GM12878 (cell line): ENCODE data around the gene AFAP1L2. TPM values are rescaled to one million over a fixed set of nuclear protein-coding genes. Genes with fewer than 3 reads are reported as not detected.

Experiments used
- ATAC-seq: fragments of 200-7000 bp; cut with Tn5 transposase; 3 replicates; pipeline ENCODE4 v1.9.1; 2020; ENCODE audit warnings: mild to moderate bottlenecking, moderate library complexity
- BruUV-seq: library from RNA; stranded (reverse); fragments of 400-500 nt; replicated peaks from 2 replicates; lab custom pipeline; 2021; lab: Mats Ljungman, UMichigan
- CTCF ChIA-PET: fragments of 300-600 bp; sonication (Branson Sonifier 250); formaldehyde crosslinking; extraction: SDS; loops from one replicate; lab custom pipeline; 2021; ENCODE audit warnings: inconsistent platforms; lab: Yijun Ruan, JAX
- POLR2A ChIA-PET: fragments of 350-600 bp; formaldehyde crosslinking; extraction: SDS; loops from one replicate; lab custom pipeline; 2021; ENCODE audit warnings: inconsistent platforms; lab: Charles Lee
- RAD21 ChIA-PET: fragments of 300-600 bp; sonication (Branson Sonifier 250); formaldehyde crosslinking; loops from one replicate; lab custom pipeline; 2023; ENCODE audit warnings: antibody characterized with exemption; ENCODE audit not compliant: unreplicated experiment; lab: Charles Lee
- SMC1A ChIA-PET: fragments of 300-600 bp; sonication (Branson Sonifier 250); formaldehyde crosslinking; loops from one replicate; lab custom pipeline; 2023; ENCODE audit not compliant: unreplicated experiment, uncharacterized antibody; lab: Charles Lee
- DNase-seq: peaks from one replicate; pipeline ENCODE4 v3.0.0-alpha.2; 2011; ENCODE audit warnings: low read depth, low spot score
- FAIRE-seq: peaks from 3 replicates; lab custom pipeline; 2011; peaks lifted over from hg19 to GRCh38; lab: Jason Lieb, UNC
- H2AFZ ChIP-seq: 2 replicates; pipeline ENCODE4 v1.6.0; 2011; ENCODE audit warnings: low read depth, low read length, control low read depth; ENCODE audit not compliant: control insufficient read depth
- H3K27ac ChIP-seq: 2 replicates; pipeline ENCODE4 v1.5.1; 2011; ENCODE audit warnings: control low read depth; ENCODE audit not compliant: control insufficient read depth, insufficient read depth
- H3K27me3 ChIP-seq, 2 experiments: replicated peaks in 1 of 2; 2 replicates each; pipeline versions ENCODE4 v1.6.0 to v1.6.1; 2011; ENCODE audit warnings: low read length in 1 of 2; ENCODE audit not compliant: control insufficient read depth in 2 of 2, insufficient read depth in 2 of 2
- H3K36me3 ChIP-seq, 2 experiments: 2 replicates each; pipeline ENCODE4 v1.5.1; 2011; ENCODE audit warnings: low read length in 1 of 2; ENCODE audit not compliant: control insufficient read depth in 2 of 2, insufficient read depth in 2 of 2
- H3K4me1 ChIP-seq: 2 replicates; pipeline ENCODE4 v1.6.1; 2011; ENCODE audit warnings: mild to moderate bottlenecking, low read length, moderate library complexity, mixed read lengths; ENCODE audit not compliant: control insufficient read depth, insufficient read depth
- H3K4me2 ChIP-seq: 2 replicates; pipeline ENCODE4 v1.6.0; 2011; ENCODE audit warnings: control low read depth; ENCODE audit not compliant: control insufficient read depth, insufficient read depth
- H3K4me3 ChIP-seq: fragments of 200-600 bp; sonication (generic); 2 replicates; pipeline ENCODE4 v1.5.1; 2016
- H3K79me2 ChIP-seq: 2 replicates; pipeline ENCODE4 v1.6.0; 2011; ENCODE audit warnings: low read length; ENCODE audit not compliant: control insufficient read depth, insufficient read depth
- H3K9ac ChIP-seq: 2 replicates; pipeline ENCODE4 v1.8.0; 2011; ENCODE audit warnings: low read length, control low read depth, mixed read lengths; ENCODE audit not compliant: control insufficient read depth, insufficient read depth
- H3K9me3 ChIP-seq: replicated peaks from 3 replicates; pipeline ENCODE4 v1.5.1; 2011; ENCODE audit warnings: mild to moderate bottlenecking, low read length; ENCODE audit not compliant: control insufficient read depth, insufficient read depth
- H4K20me1 ChIP-seq: 2 replicates; pipeline ENCODE4 v1.6.0; 2011; ENCODE audit not compliant: control insufficient read depth, insufficient read depth
- BMI1 ChIP-seq: fragments of 450-650 bp; IDR thresholded peaks from 2 replicates; pipeline ENCODE4 v1.6.1; 2016; ENCODE audit warnings: mild to moderate bottlenecking, moderate library complexity, borderline replicate concordance
- CREB1 ChIP-seq: IDR thresholded peaks from 2 replicates; pipeline ENCODE4 v1.6.1; 2012; ENCODE audit warnings: low read depth, mild to moderate bottlenecking, inconsistent platforms
- CREM ChIP-seq: IDR thresholded peaks from 2 replicates; pipeline ENCODE4 v1.6.1; 2014; ENCODE audit warnings: antibody characterized with exemption, low read depth
- EP300 ChIP-seq, 2 experiments: fragments of 150-350 bp in 1 of 2; IDR thresholded peaks; 2 replicates each; pipeline ENCODE4 v1.6.1; 2011 to 2012; ENCODE audit warnings: low read depth in 2 of 2, low read length in 2 of 2, borderline replicate concordance in 1 of 2, improper control_type of control experiment in 1 of 2, inconsistent platforms in 1 of 2; ENCODE audit not compliant: control insufficient read depth in 1 of 2
- IRF4 ChIP-seq: IDR thresholded peaks from 2 replicates; pipeline ENCODE4 v1.6.1; 2011; ENCODE audit warnings: low read depth, low read length
- LARP7 ChIP-seq: fragments of 450-650 bp; IDR thresholded peaks from 2 replicates; pipeline ENCODE4 v1.6.1; 2017; ENCODE audit warnings: mild to moderate bottlenecking
- NBN ChIP-seq: fragments of 450-650 bp; IDR thresholded peaks from 2 replicates; pipeline ENCODE4 v1.6.1; 2016
- PAX5 ChIP-seq: IDR thresholded peaks from 2 replicates; pipeline ENCODE4 v1.6.1; 2011; ENCODE audit warnings: low read depth, low read length, borderline replicate concordance
- PML ChIP-seq: IDR thresholded peaks from 2 replicates; pipeline ENCODE4 v1.6.1; 2012; ENCODE audit warnings: low read length, inconsistent platforms
- POU2F2 ChIP-seq: IDR thresholded peaks from 3 replicates; pipeline ENCODE4 v1.6.1; 2011; ENCODE audit warnings: low read depth, mild to moderate bottlenecking, low read length, borderline replicate concordance
- RUNX3 ChIP-seq: IDR thresholded peaks from 2 replicates; pipeline ENCODE4 v1.6.1; 2012; ENCODE audit warnings: low read length, inconsistent platforms
- TCF7 ChIP-seq: IDR thresholded peaks from 2 replicates; pipeline ENCODE4 v1.6.1; 2014; ENCODE audit warnings: antibody characterized with exemption, borderline replicate concordance
- YY1 ChIP-seq: IDR thresholded peaks from 2 replicates; pipeline ENCODE4 v1.6.1; 2011; ENCODE audit warnings: low read depth, mild to moderate bottlenecking, low read length
- ZNF207 ChIP-seq: fragments of 450-650 bp; IDR thresholded peaks from 2 replicates; pipeline ENCODE4 v1.6.1; 2014; ENCODE audit warnings: antibody characterized with exemption, mild to moderate bottlenecking, borderline replicate concordance
- ZSCAN29 ChIP-seq: fragments of 450-650 bp; IDR thresholded peaks from 2 replicates; pipeline ENCODE4 v1.6.1; 2017; ENCODE audit warnings: mild to moderate bottlenecking, moderate library complexity
- whole genome bisulfite sequencing: methylation state at CpG from one replicate; pipeline ENCODE4 v1.1.6; 2016; ENCODE audit warnings: low lambda C conversion rate; ENCODE audit not compliant: insufficient replicate concordance, insufficient coverage; ENCODE audit errors: missing lambda C conversion rate; 5-methylcytosine and 5-hydroxymethylcytosine counted together
- in situ Hi-C: fragments of 300-500 bp; cut with MboI; formaldehyde crosslinking; loops from 9 replicates; pipeline ENCODE4 v1.14.3; 2018; ENCODE audit warnings: mixed read lengths
- intact Hi-C: fragments of 100-400 bp; cut with micrococcal nuclease; formaldehyde crosslinking; loops from one replicate; pipeline ENCODE4 v1.14.2; 2022; ENCODE audit not compliant: unreplicated experiment
- polyA plus RNA-seq, 11 experiments: library from polyadenylated mRNA; depleted of rRNA in 4 of 11; unstranded in 6 of 11; stranded (reverse) in 5 of 11; fragments of >200 nt; fragmentation: Nextera tagmentation in 4 of 11; fragmentation: Illumina TruSeq in 1 of 11; extraction: Ambion mirVana in 4 of 11; extraction: Trizol in 1 of 11; gene quantifications; 1 replicate in 1 of 11; 2 replicates in 10 of 11; pipeline versions ENCODE4 v1.2.1 to v1.2.3, GENCODE V29; 2011 to 2016; ENCODE audit warnings: inconsistent platforms in 2 of 11, missing spikeins in 2 of 11, low read depth in 1 of 11
- total RNA-seq, 4 experiments: library from RNA; depleted of rRNA in 3 of 4; stranded (reverse); fragments of >200 nt in 3 of 4; fragmentation: Illumina TruSeq in 1 of 4; extraction: Trizol in 1 of 4; gene quantifications; 2 replicates each; pipeline versions ENCODE4 v1.2.1 to v1.2.3, GENCODE V29; 2013 to 2021
- TF ChIP-seq, protein P1 (sequence below): IDR thresholded peaks from 2 replicates; pipeline ENCODE4 v1.6.1; 2012; ENCODE audit warnings: improper control_type of control experiment, low read depth, low read length; ENCODE audit not compliant: insufficient replicate concordance

Gene AFAP1L2
- total and polyA plus RNA-seq, 10 of the 15 experiments (the other 5 are each of a cell fraction or from before 2014, with no cell fraction given) = 0.03 to 4.0 (median 0.34) TPM

DNA sequence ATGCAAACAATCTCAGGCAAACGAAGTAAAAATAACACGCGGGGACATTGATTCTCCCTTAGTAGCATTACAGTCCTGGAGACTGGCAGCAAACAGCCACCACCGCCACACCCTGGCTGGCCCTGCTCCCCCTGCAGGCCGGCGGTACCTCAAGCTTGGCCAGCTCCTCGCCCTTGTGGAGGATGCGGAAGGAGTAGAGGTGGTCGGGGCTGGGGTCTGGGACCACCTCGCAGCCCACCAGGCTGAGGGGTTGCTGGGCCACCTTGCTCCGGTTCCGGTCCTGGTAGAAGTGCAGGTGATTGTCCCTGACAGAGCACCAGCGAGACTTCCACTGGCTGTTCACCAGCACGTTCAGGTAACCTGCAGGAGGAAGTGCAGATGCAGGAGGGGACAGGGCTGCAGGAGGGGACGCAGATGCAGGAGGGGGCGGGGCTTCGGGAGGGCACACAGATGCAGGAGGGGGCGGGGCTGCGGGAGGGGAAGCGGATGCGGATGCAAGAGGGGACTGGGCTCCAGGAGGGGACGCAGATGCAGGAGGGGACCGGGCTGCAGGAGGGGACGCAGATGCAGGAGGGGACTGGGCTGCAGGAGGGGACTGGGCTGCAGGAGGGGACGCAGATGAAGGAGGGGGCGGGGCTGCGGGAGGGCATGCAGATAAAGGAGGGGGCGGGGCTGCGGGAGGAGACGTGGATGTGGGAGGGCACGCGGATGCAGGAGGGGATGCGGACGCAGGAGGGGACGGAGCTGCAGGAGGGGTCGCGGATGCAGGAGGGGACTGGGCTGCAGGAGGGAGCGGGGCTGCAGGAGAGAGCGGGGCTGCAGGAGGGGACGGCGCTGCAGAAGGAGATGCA is 99.5 kb downstream of the AFAP1L2 start (continued):
- TF ChIP-seq, protein P1, sequence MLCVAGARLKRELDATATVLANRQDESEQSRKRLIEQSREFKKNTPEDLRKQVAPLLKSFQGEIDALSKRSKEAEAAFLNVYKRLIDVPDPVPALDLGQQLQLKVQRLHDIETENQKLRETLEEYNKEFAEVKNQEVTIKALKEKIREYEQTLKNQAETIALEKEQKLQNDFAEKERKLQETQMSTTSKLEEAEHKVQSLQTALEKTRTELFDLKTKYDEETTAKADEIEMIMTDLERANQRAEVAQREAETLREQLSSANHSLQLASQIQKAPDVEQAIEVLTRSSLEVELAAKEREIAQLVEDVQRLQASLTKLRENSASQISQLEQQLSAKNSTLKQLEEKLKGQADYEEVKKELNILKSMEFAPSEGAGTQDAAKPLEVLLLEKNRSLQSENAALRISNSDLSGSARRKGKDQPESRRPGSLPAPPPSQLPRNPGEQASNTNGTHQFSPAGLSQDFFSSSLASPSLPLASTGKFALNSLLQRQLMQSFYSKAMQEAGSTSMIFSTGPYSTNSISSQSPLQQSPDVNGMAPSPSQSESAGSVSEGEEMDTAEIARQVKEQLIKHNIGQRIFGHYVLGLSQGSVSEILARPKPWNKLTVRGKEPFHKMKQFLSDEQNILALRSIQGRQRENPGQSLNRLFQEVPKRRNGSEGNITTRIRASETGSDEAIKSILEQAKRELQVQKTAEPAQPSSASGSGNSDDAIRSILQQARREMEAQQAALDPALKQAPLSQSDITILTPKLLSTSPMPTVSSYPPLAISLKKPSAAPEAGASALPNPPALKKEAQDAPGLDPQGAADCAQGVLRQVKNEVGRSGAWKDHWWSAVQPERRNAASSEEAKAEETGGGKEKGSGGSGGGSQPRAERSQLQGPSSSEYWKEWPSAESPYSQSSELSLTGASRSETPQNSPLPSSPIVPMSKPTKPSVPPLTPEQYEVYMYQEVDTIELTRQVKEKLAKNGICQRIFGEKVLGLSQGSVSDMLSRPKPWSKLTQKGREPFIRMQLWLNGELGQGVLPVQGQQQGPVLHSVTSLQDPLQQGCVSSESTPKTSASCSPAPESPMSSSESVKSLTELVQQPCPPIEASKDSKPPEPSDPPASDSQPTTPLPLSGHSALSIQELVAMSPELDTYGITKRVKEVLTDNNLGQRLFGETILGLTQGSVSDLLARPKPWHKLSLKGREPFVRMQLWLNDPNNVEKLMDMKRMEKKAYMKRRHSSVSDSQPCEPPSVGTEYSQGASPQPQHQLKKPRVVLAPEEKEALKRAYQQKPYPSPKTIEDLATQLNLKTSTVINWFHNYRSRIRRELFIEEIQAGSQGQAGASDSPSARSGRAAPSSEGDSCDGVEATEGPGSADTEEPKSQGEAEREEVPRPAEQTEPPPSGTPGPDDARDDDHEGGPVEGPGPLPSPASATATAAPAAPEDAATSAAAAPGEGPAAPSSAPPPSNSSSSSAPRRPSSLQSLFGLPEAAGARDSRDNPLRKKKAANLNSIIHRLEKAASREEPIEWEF = no peak
- TF ChIP-seq BMI1 (no peak), TCF7 (no peak)

DNA sequence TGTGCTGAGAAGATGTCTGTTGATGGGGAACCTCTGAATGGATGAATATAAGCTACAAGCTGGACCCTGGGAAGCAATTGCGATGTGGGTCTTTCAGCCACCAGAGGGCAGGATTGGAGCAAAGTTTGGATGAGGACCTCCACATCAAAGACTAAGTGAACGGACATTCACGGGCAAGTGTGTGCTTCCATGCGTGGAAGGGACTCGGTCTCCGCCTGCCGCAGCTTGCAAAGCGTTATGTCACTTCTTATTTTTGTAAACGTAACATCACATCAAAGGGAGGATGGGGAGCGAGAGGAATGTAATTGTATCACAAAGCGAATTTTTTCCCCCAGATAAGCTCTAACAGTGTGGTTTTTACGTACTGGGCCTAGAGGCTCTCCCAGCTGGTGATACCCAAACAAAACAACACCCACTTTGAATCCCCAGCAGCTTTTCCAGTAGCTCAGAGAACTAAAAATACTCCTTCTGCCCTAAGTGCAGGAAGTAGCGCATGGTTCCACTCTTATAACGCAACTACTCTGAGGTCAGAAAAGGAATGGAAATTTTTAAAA is 100.2 kb downstream of the AFAP1L2 start:
- H3K4me2 ChIP-seq = peak overlapping the region; percentile 99
- H3K79me2 ChIP-seq = no peaks in the 10 kb centered on the region
- ChIA-PET CTCF (interaction anchor here (0.6 to 3.3 kb wide), 73 partner anchors 9 to 825 kb away, joined by 3 to 58 read pairs (median 4); partner anchors contain the start of gene FHIP2A), POLR2A (interaction anchor here (0.7 to 1.2 kb wide), 3 partner anchors 83 to 155 kb away, joined by 3 read pairs; no protein-coding TSS in a partner anchor), RAD21 (interaction anchor here (0.7 to 2.5 kb wide), 39 partner anchors 17 to 826 kb away, joined by 3 to 40 read pairs (median 5); no protein-coding TSS in a partner anchor), SMC1A (interaction anchor here (0.6 to 2.7 kb wide), 45 partner anchors 12 to 1111 kb away, joined by 3 to 30 read pairs (median 4); no protein-coding TSS in a partner anchor)
- peak overlapping the region; percentile 7; the same call in 1 of the 2 replicates for H3K9ac ChIP-seq
- H3K4me3 ChIP-seq = peak overlapping the region; percentile 78
- no peak overlapping the region for H3K27ac ChIP-seq
- no peaks in the 10 kb centered on the region for H4K20me1 ChIP-seq
- DNase-seq (peak; percentile 67), ATAC-seq (peak; percentile 92), FAIRE-seq (peak; percentile 96)
- H3K9me3 ChIP-seq = no peaks in the 10 kb centered on the region
- no peaks in the 10 kb centered on the region for H3K36me3 ChIP-seq
- intact Hi-C loops (loop anchor here (1.0 to 5.0 kb wide), 7 partner anchors 133 to 825 kb away; no protein-coding TSS in a partner anchor), in situ Hi-C loops (loop anchor here (5.0 to 25.0 kb wide), 4 partner anchors 92 to 821 kb away; no protein-coding TSS in a partner anchor)
- peak overlapping the region; percentile 90 for H2AFZ ChIP-seq
- no peaks in the 10 kb centered on the region for H3K27me3 ChIP-seq
- peaks cover 8% of the 10 kb centered on the region for H3K4me1 ChIP-seq
- no TSS peak for BruUV-seq
- 1% methylated on average over 14 of the region's 14 CpGs for WGBS
- no peak for TF ChIP-seq LARP7
- no peak for TF ChIP-seq ZNF207
- TF ChIP-seq IRF4 = peak; percentile 38; the same call in 1 of the 2 replicates
- TF ChIP-seq PML = no peak
- TF ChIP-seq YY1 = peak; percentile 60; the same call in 1 of the 2 replicates
- TF ChIP-seq ZSCAN29 = 0 out of 2 replicates have a peak, but pooled peaks have one; percentile 42
- TF ChIP-seq PAX5 = peak; percentile 97
- TF ChIP-seq POU2F2 = 0 out of 3 replicates have a peak, but pooled peaks have one; percentile 46
- TF ChIP-seq CREB1 = peak; percentile 71; the same call in 1 of the 2 replicates
- no peak for TF ChIP-seq EP300 (IDR thresholded peaks at IDR 0.05; ENCODE audit: borderline replicate concordance in 1 of 2, control insufficient read depth in 1 of 2, low read depth in 2 of 2, low read length in 2 of 2)
- TF ChIP-seq RUNX3 = peak; percentile 58; the same call in 1 of the 2 replicates
- TF ChIP-seq TCF7 = peak; percentile 94
- TF ChIP-seq NBN = 0 out of 2 replicates have a peak, but pooled peaks have one; percentile 27
- peak; percentile 43; the same call in 1 of the 2 replicates for TF ChIP-seq CREM
